Thyroid gland (tissue), 4 donors: ENCODE data around the gene GPC5. TPM values are rescaled to one million over a fixed set of nuclear protein-coding genes. Genes with fewer than 3 reads are reported as not detected.

ENCODE experiments used
- DNase-seq, 2 donors: peaks; one replicate each; pipeline ENCODE4 v3.0.0-alpha.2; 2019
- H3K27ac ChIP-seq, 3 donors: fragments of 200-600 bp; sonication (generic); 1 replicate in 2 of 3; 2 replicates in 1 of 3; pipeline ENCODE4 v1.5.1; 2016 to 2019; ENCODE audit warnings: mild to moderate bottlenecking in 1 of 3, moderate library complexity in 1 of 3
- H3K27me3 ChIP-seq: fragments of 200-600 bp; sonication (generic); one replicate; pipeline ENCODE4 v1.5.1; 2019
- H3K36me3 ChIP-seq, 2 donors: fragments of 200-600 bp; sonication (generic); one replicate each; pipeline ENCODE4 v1.5.1; 2016 to 2019
- H3K4me1 ChIP-seq, 2 donors: fragments of 200-600 bp; sonication (generic); one replicate each; pipeline ENCODE4 v1.5.1; 2017 to 2019
- H3K4me3 ChIP-seq, 3 donors: fragments of 200-600 bp; sonication (generic); replicated peaks in 1 of 3; 1 replicate in 2 of 3; 2 replicates in 1 of 3; pipeline ENCODE4 v1.5.1; 2016; ENCODE audit warnings: mild to moderate bottlenecking in 1 of 3
- H3K9me3 ChIP-seq: fragments of 200-600 bp; sonication (generic); one replicate; pipeline ENCODE4 v1.5.1; 2017
- POLR2A ChIP-seq, 2 donors: fragments of 450-650 bp; IDR thresholded peaks; one replicate each; pipeline ENCODE4 v1.6.1; 2017; ENCODE audit warnings: antibody characterized with exemption in 2 of 2, mild to moderate bottlenecking in 2 of 2, moderate library complexity in 1 of 2
- WGBS, 2 donors: methylation state at CpG; one replicate each; pipeline ENCODE4 v1.1.5; 2017; 5-methylcytosine and 5-hydroxymethylcytosine counted together
- intact Hi-C: fragments of 100-400 bp; cut with DNase I; formaldehyde crosslinking; loops from one replicate; pipeline ENCODE4 v1.15.1; 2023
- total RNA-seq, 4 donors: library from RNA; depleted of rRNA; stranded (reverse); fragments of >200 nt; gene quantifications; one replicate each; pipeline ENCODE4 v1.2.3, GENCODE V29; 2016
- TF ChIP-seq, protein P1 (sequence below), 6 experiments: fragments of 200-600 bp in 3 of 6; fragments of 450-650 bp in 3 of 6; sonication (generic) in 3 of 6; IDR thresholded peaks; one replicate each; pipeline ENCODE4 v1.5.1; 2016 to 2019; ENCODE audit warnings: antibody characterized with exemption in 6 of 6, mild to moderate bottlenecking in 2 of 6, inconsistent platforms in 1 of 6, moderate library complexity in 1 of 6

The GPC5 gene
- total RNA-seq, 4 donors from 2014 or later = 0.67 to 2.3 (median 1.3) TPM

DNA sequence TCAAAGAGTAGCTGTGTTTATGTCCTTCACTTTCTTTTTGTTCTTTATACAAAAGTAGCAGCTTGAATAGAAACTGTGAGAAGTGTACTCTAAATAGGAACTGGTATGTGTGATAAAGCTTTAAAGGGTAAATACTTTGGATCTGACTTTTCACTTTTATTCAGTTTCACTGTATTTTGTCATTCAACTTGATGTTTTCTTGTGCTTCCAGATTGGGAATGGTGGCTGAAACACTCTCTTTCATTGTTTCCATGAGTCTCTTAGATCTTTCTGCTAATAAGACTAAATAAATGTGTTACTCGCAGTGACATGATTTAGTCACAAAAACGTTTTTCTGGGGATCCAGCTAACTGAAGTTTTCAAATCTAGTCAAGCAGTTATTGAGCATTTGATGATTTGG, 133.2 kb downstream of the GPC5 start:
- DNase-seq = no peak
- H3K4me1 ChIP-seq = no peaks in the 10 kb centered on the region
- no peaks in the 10 kb centered on the region for H3K27me3 ChIP-seq
- TF ChIP-seq, protein P1, sequence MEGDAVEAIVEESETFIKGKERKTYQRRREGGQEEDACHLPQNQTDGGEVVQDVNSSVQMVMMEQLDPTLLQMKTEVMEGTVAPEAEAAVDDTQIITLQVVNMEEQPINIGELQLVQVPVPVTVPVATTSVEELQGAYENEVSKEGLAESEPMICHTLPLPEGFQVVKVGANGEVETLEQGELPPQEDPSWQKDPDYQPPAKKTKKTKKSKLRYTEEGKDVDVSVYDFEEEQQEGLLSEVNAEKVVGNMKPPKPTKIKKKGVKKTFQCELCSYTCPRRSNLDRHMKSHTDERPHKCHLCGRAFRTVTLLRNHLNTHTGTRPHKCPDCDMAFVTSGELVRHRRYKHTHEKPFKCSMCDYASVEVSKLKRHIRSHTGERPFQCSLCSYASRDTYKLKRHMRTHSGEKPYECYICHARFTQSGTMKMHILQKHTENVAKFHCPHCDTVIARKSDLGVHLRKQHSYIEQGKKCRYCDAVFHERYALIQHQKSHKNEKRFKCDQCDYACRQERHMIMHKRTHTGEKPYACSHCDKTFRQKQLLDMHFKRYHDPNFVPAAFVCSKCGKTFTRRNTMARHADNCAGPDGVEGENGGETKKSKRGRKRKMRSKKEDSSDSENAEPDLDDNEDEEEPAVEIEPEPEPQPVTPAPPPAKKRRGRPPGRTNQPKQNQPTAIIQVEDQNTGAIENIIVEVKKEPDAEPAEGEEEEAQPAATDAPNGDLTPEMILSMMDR (IDR thresholded peaks at IDR 0.05) = no peak
- no peak for TF ChIP-seq POLR2A (IDR thresholded peaks at IDR 0.05)
- H3K9me3 ChIP-seq = no peaks in the 10 kb centered on the region
- 55 to 60% methylated on average over 2 of the region's 2 CpGs for WGBS, 2 donors
- intact Hi-C loops = no loop called here
- no peak overlapping the region for H3K4me3 ChIP-seq
- H3K36me3 ChIP-seq = no peaks in the 10 kb centered on the region
- H3K27ac ChIP-seq = no peak overlapping the region

DNA sequence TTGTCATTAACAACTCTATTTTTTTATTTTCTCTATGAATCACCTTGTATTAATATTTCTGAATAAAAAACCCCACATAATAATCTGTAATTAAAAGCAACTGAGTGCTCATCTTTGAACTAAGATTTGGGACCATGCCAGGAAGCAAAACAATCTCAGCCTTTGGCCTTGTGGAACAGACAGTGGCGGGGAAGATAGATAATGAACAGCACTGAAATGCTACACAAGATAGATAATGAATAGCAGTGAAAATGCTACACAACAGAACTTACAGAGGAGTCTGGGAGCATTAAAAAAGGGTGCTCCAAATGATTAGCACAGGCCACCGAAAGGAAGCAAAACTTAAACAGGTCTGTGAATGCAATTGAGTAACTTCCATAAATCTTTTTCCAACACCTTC, 134.9 kb downstream of the GPC5 start:
- TF ChIP-seq, protein P1 (IDR thresholded peaks at IDR 0.05) = no peak
- no peak for TF ChIP-seq POLR2A (IDR thresholded peaks at IDR 0.05)
- intact Hi-C loops = no loop called here
- DNase-seq = no peak
- H3K4me1 ChIP-seq = no peaks in the 10 kb centered on the region
- WGBS, 2 donors = 80 to 83% methylated on average over 2 of the region's 2 CpGs
- no peaks in the 10 kb centered on the region for H3K9me3 ChIP-seq
- no peak overlapping the region for H3K27ac ChIP-seq
- no peak overlapping the region for H3K4me3 ChIP-seq
- H3K27me3 ChIP-seq = no peaks in the 10 kb centered on the region
- H3K36me3 ChIP-seq = no peaks in the 10 kb centered on the region

DNA sequence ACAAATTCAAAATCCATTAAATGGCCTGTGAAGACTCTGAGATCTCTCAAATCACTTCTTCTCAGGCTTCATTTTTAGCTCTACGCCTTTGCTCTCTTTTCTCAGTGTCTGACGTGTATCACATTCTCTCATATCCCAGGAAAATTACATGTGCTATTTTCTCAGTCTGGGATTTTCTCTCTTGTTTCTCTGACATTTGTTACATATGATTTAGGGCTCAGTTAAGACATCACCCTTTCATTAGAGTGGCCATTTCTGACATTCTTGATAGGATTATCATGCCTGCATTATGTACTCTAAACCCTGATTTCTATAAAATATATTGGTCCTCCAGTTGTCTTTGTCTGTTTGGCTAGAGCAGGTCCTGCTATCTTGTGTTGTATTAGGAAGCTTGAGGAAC, 136.6 kb downstream of the GPC5 start:
- Histone ChIP-seq H3K27ac (no peak overlapping the region), H3K27me3 (no peaks in the 10 kb centered on the region), H3K36me3 (no peaks in the 10 kb centered on the region), H3K4me1 (no peaks in the 10 kb centered on the region), H3K9me3 (no peaks in the 10 kb centered on the region), H3K4me3 (no peak overlapping the region)
- 95 to 97% methylated on average over 2 of the region's 2 CpGs for WGBS, 2 donors
- TF ChIP-seq POLR2A (IDR thresholded peaks at IDR 0.05) = no peak
- TF ChIP-seq, protein P1 (IDR thresholded peaks at IDR 0.05) = no peak
- intact Hi-C loops = no loop called here
- no peak for DNase-seq

DNA sequence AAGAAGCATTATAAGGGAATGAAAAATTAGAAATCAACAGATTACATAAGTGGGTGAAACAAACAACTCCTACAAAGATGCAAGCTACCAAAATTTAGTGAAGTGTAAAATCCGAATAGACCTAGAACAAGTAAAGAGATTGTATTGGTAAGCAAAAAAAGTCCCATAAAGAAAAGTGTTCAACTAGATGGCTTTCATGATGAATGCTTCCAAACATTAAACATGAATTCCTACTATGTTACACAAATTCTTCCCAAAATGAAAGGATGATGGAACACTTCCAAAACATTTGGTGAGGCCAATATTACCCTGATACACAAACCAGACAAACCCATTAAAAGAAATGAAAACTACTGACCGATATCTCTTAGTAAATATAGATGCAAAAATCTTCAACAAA, 139.0 kb downstream of the GPC5 start:
- intact Hi-C loops = no loop called here
- no peak for DNase-seq
- 86 to 92% methylated on average over 2 of the region's 2 CpGs for WGBS, 2 donors
- no peak overlapping the region for H3K4me3 ChIP-seq
- no peaks in the 10 kb centered on the region for H3K9me3 ChIP-seq
- TF ChIP-seq, protein P1 (IDR thresholded peaks at IDR 0.05) = no peak
- TF ChIP-seq POLR2A (IDR thresholded peaks at IDR 0.05) = no peak
- no peaks in the 10 kb centered on the region for H3K36me3 ChIP-seq
- no peaks in the 10 kb centered on the region for H3K27me3 ChIP-seq
- no peak overlapping the region for H3K27ac ChIP-seq
- H3K4me1 ChIP-seq = no peaks in the 10 kb centered on the region

DNA sequence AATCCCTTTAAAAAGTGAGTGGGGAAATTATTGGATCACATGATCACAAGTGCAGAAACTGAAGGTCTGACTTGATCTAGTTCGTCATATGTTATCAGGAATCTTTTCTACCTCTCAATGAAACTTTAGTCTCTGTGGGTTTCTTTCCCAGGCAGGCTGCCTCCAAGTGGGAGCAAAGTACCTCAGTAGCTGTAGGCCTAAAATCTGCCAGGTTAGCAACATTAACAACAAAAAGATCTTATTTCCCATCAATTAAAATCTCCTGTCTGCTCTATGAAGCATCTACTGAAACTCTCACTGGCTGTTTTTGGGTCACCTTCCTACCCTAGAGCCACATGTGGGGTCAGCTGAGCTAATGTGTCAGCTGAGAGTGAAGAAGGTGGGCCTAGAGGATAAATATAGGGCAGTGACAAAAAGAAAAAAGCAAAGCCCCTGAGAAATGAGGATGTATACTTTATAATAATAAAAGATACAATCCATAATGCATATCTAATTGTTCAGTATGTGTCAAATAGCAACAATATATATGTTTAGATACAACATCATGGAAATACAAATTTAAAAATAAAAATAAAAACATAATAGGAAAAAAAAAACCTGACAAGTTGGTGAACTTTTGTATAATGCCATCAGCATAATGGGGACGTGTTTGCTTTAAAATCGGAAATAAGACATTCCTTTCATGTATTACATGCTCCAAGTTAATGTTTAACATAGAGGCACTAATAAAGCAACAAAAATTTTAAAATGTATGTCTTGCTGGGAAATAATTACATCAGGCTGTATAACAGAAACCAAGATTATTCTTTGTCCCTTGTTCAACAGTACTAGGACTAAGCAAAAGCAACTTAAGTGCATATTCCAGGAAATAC, 141.1 kb downstream of the GPC5 start:
- Histone ChIP-seq H3K36me3 (no peaks in the 10 kb centered on the region), H3K4me3 (no peak overlapping the region), H3K27ac (no peak overlapping the region), H3K4me1 (no peaks in the 10 kb centered on the region), H3K27me3 (no peaks in the 10 kb centered on the region), H3K9me3 (no peaks in the 10 kb centered on the region)
- 73 to 76% methylated on average over 3 of the region's 3 CpGs for WGBS, 2 donors
- DNase-seq = no peak
- no peak for TF ChIP-seq POLR2A (IDR thresholded peaks at IDR 0.05)
- intact Hi-C loops = no loop called here
